PC-9 (cell line): ENCODE results near the gene TCHP. TPM values are rescaled to one million over a fixed set of nuclear protein-coding genes. Genes with fewer than 3 reads are reported as not detected.

ENCODE experiments used
- BruUV-seq: library from RNA; stranded (reverse); fragments of 400-500 nt; replicated peaks from 2 replicates; lab custom pipeline; 2021; lab: Mats Ljungman, UMichigan
- CTCF ChIA-PET: fragments of 300-600 bp; sonication (Branson Sonifier 250); formaldehyde crosslinking; loops from one replicate; lab custom pipeline; 2022; ENCODE audit warnings: antibody characterized with exemption; lab: Charles Lee
- POLR2A ChIA-PET: fragments of 300-600 bp; sonication (Branson Sonifier 250); formaldehyde crosslinking; loops from one replicate; lab custom pipeline; 2022; ENCODE audit warnings: antibody characterized with exemption; ENCODE audit not compliant: unreplicated experiment; lab: Charles Lee
- DNase-seq, 2 experiments: peaks; one replicate each; pipeline versions ENCODE4 v3.0.0 to v3.0.0-alpha.2; 2015 to 2022; ENCODE audit warnings: mixed read lengths in 1 of 2
- H2AFZ ChIP-seq: fragments of 200-600 bp; sonication (generic); 2 replicates; pipeline ENCODE4 v1.8.1; 2017; ENCODE audit warnings: antibody characterized with exemption
- H3F3A ChIP-seq: fragments of 200-600 bp; sonication (generic); 2 replicates; pipeline ENCODE4 v1.8.1; 2017; ENCODE audit warnings: antibody characterized with exemption, mild to moderate bottlenecking, low read depth; ENCODE audit not compliant: insufficient read depth
- H3K27ac ChIP-seq: fragments of 200-600 bp; sonication (generic); 2 replicates; pipeline ENCODE4 v1.6.1; 2016; ENCODE audit warnings: mixed run types
- H3K27me3 ChIP-seq: fragments of 200-600 bp; sonication (generic); 2 replicates; pipeline ENCODE4 v1.6.1; 2016; ENCODE audit warnings: low read depth, mixed run types; ENCODE audit not compliant: insufficient read depth
- H3K36me3 ChIP-seq: fragments of 200-600 bp; sonication (generic); 2 replicates; pipeline ENCODE4 v1.6.1; 2016; ENCODE audit warnings: low read depth, mixed run types
- H3K4me1 ChIP-seq: fragments of 200-600 bp; sonication (generic); replicated peaks from 2 replicates; pipeline ENCODE4 v1.6.1; 2016; ENCODE audit warnings: mixed run types; ENCODE audit not compliant: insufficient read depth
- H3K4me2 ChIP-seq: fragments of 200-600 bp; sonication (generic); 2 replicates; pipeline ENCODE4 v1.6.1; 2017; ENCODE audit warnings: mixed run types
- H3K4me3 ChIP-seq: fragments of 200-600 bp; sonication (generic); 2 replicates; pipeline ENCODE4 v1.6.1; 2016; ENCODE audit warnings: mixed run types
- H3K79me2 ChIP-seq: fragments of 200-600 bp; sonication (generic); 2 replicates; pipeline ENCODE4 v1.6.1; 2017; ENCODE audit warnings: low read depth, mixed run types
- H3K9me2 ChIP-seq: fragments of 200-600 bp; sonication (generic); 2 replicates; pipeline ENCODE4 v1.8.1; 2017; ENCODE audit warnings: mild to moderate bottlenecking; ENCODE audit not compliant: insufficient read depth
- H3K9me3 ChIP-seq: fragments of 200-600 bp; sonication (generic); 2 replicates; pipeline ENCODE4 v1.8.1; 2016; ENCODE audit warnings: low read depth; ENCODE audit not compliant: insufficient read depth
- H4K20me1 ChIP-seq: fragments of 200-600 bp; sonication (generic); 2 replicates; pipeline ENCODE4 v1.8.1; 2017; ENCODE audit not compliant: insufficient read depth
- CTCF ChIP-seq: fragments of 200-600 bp; sonication (generic); conservative IDR thresholded peaks from 2 replicates; pipeline ENCODE4 v1.6.1; 2017; ENCODE audit warnings: mixed run types, antibody characterized with exemption, mild to moderate bottlenecking, moderate library complexity
- EZH2 ChIP-seq: fragments of 200-600 bp; sonication (generic); IDR thresholded peaks from 2 replicates; pipeline ENCODE4 v1.8.0; 2017; ENCODE audit warnings: antibody characterized with exemption, low read depth
- intact Hi-C: fragments of 100-400 bp; cut with micrococcal nuclease; formaldehyde crosslinking; loops from one replicate; pipeline ENCODE4 v1.10.0; 2022; ENCODE audit not compliant: unreplicated experiment
- total RNA-seq: library from RNA; stranded (reverse); gene quantifications from 2 replicates; pipeline ENCODE4 v1.2.3, GENCODE V29; 2021

The TCHP gene
- total RNA-seq, 1 experiment from 2014 or later = 17.6 TPM

DNA sequence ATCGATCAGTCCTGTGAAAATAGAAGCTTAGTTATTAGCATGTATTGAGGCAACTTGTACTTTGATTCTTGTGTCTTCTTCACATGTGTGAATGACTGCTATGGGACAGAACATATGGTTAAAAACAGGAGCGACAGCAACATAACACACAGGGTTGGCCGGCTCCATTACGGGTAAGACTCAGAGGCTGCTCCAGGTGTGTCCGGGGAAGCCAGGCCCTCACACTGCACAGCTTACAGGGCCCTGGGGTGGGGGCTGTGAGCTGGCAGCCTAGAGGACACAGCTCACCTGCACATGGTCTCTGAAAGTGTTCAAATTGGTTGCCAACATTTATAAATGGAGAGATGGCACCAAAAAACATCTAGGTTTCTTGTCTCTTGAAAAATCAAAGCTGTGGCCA lies 31.1 kb downstream of the TCHP start:
- Histone ChIP-seq H3K9me3 (no peaks in the 10 kb centered on the region), H3K27ac (no peak overlapping the region), H3K4me1 (0 out of 2 replicates have a peak, but pooled peaks cover 3% of the 10 kb centered on the region), H3K36me3 (0 out of 2 replicates have a peak, but pooled peaks cover 12% of the 10 kb centered on the region), H3K9me2 (no peaks in the 10 kb centered on the region), H3K4me2 (no peak overlapping the region), H3F3A (peaks cover 12% of the 10 kb centered on the region; the same call in 1 of the 2 replicates), H4K20me1 (no peaks in the 10 kb centered on the region), H3K4me3 (no peak overlapping the region), H2AFZ (no peak overlapping the region), H3K79me2 (no peaks in the 10 kb centered on the region), H3K27me3 (no peaks in the 10 kb centered on the region)
- no TSS peak for BruUV-seq
- TF ChIP-seq CTCF (no peak), EZH2 (no peak)
- no peak for DNase-seq
- ChIA-PET POLR2A (no interaction called here), CTCF (no interaction called here)
- intact Hi-C loops = no loop called here

DNA sequence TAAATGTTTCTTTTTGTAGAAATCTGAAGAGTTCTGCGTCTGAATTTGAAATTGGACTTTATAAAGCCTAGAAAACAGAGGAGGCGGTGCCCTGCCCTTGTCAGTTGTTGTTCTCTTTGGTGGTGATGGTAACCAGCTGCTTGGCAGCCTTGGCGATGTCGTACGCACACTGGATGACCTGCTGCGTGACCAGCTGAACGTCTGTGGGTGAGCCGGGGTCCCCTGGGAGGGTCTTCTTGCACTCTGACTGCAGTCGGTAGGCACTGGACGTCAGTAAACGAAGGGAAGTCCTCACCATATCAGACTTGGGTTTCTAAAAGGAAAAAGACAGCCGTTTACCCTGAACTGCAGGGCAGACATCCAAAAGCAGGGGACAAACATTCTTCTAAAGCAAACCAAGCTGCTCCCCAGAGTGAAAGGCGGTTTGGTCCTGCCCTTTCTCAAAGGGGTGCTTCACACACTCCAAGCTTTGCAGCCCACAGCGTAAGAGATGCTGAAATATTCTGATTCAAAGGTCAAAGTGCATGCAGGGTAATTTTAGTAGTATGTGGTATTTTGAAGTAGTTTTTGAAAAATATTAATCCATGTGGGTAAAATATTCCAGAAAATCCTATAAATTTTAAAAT lies 32.9 kb downstream of the TCHP start:
- ChIA-PET CTCF (no interaction called here), POLR2A (no interaction called here)
- no peaks in the 10 kb centered on the region for H3K9me2 ChIP-seq
- no peaks in the 10 kb centered on the region for H4K20me1 ChIP-seq
- no peak overlapping the region for H2AFZ ChIP-seq
- no peaks in the 10 kb centered on the region for H3K9me3 ChIP-seq
- H3K4me1 ChIP-seq = 0 out of 2 replicates have a peak, but pooled peaks cover 3% of the 10 kb centered on the region
- H3F3A ChIP-seq = peaks cover 12% of the 10 kb centered on the region; the same call in 1 of the 2 replicates
- no peak overlapping the region for H3K27ac ChIP-seq
- intact Hi-C loops = no loop called here
- no peak for TF ChIP-seq CTCF
- no peak for TF ChIP-seq EZH2
- H3K27me3 ChIP-seq = no peaks in the 10 kb centered on the region
- BruUV-seq = no TSS peak
- no peak for DNase-seq
- peaks cover 12% of the 10 kb centered on the region; the same call in 1 of the 2 replicates for H3K36me3 ChIP-seq
- H3K4me2 ChIP-seq = no peak overlapping the region
- H3K4me3 ChIP-seq = no peak overlapping the region
- H3K79me2 ChIP-seq = no peaks in the 10 kb centered on the region

DNA sequence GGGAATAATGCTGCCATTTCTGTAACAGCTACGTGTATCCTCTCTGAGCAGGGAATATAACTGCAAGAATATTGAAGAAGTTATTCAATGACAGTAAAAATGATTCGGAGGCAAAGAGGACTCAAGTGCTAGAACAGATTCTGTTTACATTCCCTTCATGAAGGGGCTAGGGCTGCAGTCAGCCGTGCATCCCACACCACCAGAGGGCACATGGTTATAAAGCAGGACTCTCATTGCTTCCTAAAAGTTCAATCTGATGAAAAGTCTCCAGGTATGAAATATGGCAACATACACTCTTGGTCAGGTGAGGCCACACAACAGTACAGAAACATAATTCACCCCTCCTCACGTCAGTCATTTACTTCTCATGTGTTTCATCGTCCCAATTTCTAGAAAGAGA lies 34.0 kb downstream of the TCHP start:
- intact Hi-C loops = no loop called here
- Histone ChIP-seq H3K27me3 (no peaks in the 10 kb centered on the region), H3K4me1 (0 out of 2 replicates have a peak, but pooled peaks cover 3% of the 10 kb centered on the region), H3K4me2 (no peak overlapping the region), H3K9me3 (no peaks in the 10 kb centered on the region), H4K20me1 (no peaks in the 10 kb centered on the region), H3K9me2 (no peaks in the 10 kb centered on the region), H3K4me3 (no peak overlapping the region), H2AFZ (no peak overlapping the region), H3F3A (peaks cover 12% of the 10 kb centered on the region; the same call in 1 of the 2 replicates), H3K79me2 (no peaks in the 10 kb centered on the region), H3K27ac (no peak overlapping the region), H3K36me3 (peaks cover 12% of the 10 kb centered on the region; the same call in 1 of the 2 replicates)
- no TSS peak for BruUV-seq
- POLR2A ChIA-PET = no interaction called here
- CTCF ChIA-PET = no interaction called here
- TF ChIP-seq EZH2 (no peak), CTCF (peak; percentile 50; the same call in 1 of the 2 replicates)
- DNase-seq = peak in 1 of 2 experiments; percentile 28
